Measurements from ENCODE around the gene EXT2.

GRCh38 chr11:44288133-44288526, 192.7 kb downstream of the EXT2 start:
- TF ChIP-seq EZH2 (IDR thresholded peaks at IDR 0.05; ENCODE audit: insufficient read depth, poor library complexity, severe bottlenecking) (no peak), EZH2phosphoT487 (IDR thresholded peaks at IDR 0.05; ENCODE audit: insufficient read depth, low read depth) (no peak)
